Measurements from ENCODE around the gene FSTL5.

FSTL5 gene

DNA sequence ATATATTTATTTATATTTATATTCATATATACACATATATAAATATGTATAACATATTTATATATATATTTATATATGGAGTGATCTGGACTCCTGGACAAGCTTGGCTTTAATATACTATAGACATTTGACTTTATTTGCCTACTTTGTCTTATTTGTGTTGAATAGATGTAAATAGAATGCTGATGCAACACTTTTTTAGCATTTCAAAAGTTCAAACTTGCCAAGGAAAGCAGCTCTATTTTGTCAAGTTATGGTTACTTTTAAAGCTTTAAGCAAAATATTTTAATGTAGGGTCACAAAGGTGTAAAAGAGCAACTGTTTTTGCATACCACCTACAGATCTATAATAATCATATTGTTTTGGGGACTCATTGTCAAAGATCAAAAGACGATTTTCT, 61.1 kb downstream of the FSTL5 start:
- DNase-seq, result no peak

DNA sequence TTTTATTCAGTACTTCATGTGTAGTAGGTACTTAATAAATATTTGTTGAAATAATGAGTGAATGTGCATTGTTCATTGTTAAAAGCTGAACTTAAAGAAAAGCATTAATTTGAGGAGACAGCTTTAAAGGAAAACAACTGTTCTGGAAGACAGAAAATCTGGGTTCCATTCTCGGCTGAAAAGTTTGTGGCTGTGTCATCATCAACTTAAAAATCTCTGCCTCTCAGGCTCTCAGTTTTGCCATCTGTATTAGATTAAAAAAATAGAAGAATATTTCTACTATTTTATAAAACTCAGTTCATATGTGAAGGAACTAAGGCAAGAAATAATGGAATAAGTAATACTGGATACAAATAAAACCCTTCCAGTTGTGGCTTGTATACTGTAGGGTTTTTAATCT, 62.5 kb downstream of the FSTL5 start:
- no peak for DNase-seq

DNA sequence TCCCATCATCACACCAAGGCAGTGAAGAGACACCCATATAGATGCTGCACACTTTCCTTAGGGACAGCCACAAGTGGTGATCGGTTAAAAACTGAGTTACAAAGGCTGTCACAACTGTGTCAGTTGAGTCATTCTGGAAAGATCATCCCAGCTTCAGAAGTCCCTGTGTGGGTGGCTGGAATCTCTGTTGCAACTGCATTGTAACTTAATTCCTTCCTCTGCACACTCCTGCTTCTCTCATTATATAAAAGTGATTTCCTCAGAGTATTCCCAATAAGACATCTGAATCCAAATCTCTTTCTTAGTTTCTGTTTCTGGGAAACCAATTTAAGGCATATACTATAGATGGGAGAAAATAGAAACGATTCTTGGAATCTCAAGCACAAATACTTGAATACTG, 88.1 kb downstream of the FSTL5 start:
- DNase-seq, result no peak

- no peak for DNase-seq
These were observed 102.6 kb downstream of the FSTL5 start for GRCh38 chr4:162061214-162061613.

DNA sequence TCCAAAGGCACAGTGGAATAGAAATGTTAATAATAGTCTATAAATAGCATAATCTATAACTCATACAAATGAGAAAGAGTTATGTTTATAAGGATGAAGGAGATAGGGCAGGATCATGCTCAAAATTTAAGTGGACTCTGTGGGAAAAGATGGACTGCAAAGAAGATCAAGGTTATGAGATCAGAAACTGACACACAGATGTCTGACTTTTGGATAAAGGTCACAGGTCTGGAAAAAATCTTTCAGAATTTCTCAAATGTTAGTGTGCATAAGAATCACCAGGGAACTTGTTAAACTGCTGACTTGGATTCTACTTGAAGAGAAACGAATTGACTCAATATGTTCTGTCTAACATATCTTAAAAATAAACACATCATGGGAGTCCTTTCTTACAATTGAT, 104.1 kb downstream of the FSTL5 start:
- no peak for DNase-seq

GRCh38 chr4:162056990-162057389, 106.8 kb downstream of the FSTL5 start:
- DNase-seq, result no peak

- no peak for DNase-seq
These were observed 117.7 kb downstream of the FSTL5 start for GRCh38 chr4:162046135-162046534.

- no peak for DNase-seq
These were observed 125.7 kb downstream of the FSTL5 start for GRCh38 chr4:162038112-162038511.

DNA sequence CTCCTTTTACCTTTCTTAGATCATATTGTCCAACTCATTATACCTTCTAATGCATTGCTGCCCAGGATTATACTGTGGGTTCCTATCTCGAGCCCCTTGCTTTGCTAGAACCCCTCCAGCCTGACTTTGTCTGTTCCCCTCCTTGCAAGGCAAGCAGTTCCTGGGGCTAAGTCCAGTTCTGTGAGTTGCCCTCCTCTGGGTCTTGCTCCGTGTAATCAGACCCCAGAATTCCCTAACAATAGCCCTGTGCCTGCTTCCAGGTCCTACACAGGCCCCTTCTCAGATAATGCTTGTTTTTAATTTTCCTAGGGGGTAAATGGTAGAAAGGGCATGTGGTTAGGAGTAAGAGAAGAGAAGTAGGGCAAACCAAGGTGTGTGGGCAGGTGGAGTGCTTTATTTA, 145.9 kb downstream of the FSTL5 start:
- DNase-seq, result no peak

DNA sequence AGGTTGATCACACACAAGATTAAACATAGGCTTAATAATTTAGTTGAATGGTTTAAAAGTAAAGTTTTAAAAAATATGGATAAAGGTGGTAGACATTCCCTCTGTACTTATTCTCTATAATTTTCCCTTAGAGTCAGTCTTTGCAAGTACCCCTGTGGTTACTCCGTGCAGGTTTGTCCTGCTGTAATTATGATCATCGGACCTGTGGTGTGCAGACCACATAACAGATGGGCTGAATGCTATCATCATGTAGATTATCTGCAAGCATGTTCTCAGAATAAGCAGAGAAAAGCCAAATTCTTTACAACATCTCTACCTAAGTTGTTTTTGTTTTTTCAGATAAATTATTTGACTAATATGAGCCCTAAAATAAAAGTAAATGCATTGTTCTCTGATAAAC, 146.8 kb downstream of the FSTL5 start:
- no peak for DNase-seq

- no peak for DNase-seq
These were observed 147.6 kb downstream of the FSTL5 start for GRCh38 chr4:162016219-162016618.

DNA sequence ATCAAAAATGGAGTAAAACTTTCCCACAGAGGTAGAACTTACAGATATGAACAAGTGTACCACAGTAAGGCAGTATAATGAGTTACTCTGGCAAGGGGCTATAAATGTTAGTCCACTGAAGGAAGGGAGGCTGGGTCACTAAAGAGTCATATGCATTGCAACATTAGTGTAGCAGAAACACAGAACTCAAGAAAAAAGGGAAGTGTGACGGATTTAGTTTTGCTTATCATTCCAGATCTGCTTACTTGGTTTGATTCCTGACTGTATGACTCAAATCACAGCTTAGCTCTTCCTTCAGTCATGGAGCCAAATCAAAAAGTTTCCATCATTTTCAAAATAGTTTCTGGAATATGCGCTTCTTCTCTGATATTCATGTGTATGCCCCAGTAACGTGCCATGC, 148.7 kb downstream of the FSTL5 start:
- DNase-seq, result no peak

DNA sequence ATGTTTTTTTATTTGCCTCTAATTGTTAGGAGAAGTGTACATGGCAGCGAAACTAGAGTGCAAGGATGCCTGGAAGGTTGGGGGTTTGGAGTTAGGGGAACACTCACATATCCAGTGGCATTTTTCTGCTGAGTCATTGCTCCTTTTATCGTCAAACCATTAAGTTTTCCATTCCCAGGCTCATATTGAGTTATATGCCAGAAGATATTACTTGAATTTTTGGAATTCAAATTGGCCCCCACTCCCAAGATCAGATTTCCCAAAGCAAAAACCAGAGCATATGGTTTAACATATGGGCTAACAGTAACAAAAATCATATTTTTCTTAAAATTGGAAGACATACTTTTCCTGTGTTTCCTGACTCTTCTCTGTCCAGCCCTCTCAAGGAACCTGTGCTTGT, 152.7 kb downstream of the FSTL5 start:
- no peak for DNase-seq

DNA sequence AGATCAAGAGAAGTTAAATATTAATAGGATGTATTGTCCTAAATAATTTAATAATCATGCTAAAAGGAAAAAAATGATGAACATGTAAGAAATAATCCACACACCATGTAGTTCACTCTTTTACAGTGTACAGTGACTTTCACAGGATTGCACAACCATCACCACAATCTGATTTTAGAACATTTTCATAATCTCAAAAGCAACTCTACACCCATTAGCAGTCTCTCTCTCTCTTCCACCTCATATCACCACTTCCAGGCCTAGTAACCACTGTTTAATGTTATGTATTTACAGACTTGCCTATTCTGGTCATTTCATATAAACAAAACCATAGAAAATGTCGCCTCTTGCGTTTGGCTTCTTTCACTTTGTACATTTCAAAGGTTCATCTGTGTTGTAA, 153.4 kb downstream of the FSTL5 start:
- DNase-seq, result no peak

DNA sequence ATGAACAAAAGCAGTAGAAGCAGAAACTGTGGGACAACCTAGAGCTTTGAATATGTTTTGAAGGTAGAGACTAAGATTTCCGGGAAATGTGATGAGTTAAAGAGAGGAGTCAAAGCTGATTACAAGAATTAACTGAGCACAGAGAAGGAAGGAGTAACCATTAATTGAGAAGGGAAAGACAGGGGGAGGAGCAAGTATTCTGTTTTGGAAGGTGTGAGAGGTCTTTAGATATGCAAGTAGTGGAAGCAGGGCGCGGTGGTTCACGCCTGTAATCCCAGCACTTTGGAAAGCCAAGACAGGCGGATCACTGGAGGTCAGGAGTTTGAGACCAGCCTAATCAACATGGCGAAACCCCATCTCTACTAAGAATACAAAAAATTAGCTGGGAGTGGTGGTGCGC, 171.5 kb downstream of the FSTL5 start:
- DNase-seq, result no peak

DNA sequence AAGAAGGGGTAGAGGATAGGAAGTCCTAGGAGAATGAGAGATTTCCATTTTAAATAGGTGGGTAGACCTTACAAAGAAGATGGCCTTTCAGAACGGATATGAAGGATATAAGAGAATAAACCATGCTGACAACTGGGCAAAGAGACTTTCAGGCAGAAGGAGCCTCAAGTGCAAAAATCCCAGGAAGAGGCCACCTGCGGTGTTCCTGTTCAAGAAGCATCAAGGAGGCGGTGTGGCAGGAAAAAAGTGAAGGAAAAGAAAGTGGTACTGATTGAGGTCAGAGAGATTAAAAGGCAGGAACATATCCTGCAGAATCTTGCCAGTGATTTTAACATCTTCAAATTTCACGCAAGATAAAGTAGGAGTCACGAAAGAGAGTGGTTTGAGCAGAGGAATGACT, 172.0 kb downstream of the FSTL5 start:
- DNase-seq, result no peak

GRCh38 chr4:161990721-161991120, 173.1 kb downstream of the FSTL5 start:
- DNase-seq, result no peak

GRCh38 chr4:161988946-161989345, 174.9 kb downstream of the FSTL5 start:
- no peak for DNase-seq

DNA sequence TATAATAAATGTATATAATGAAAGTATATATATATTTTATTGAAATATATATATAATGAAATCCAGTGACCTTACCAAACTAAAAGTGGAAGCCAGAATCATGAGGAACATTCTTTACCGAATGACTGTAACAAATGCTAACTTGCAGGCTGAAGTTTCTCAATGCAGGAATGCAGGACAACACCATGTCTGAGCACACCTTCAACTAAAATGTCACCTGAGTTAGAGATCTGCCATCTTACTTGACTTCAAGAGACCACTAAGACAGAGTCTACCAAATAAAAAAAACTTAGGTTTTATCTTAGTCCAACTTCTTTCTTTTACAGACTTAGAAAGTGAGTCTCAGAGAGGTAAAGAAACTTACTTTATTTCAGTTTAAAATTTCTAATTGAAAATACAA, 176.2 kb downstream of the FSTL5 start:
- no peak for DNase-seq

- DNase-seq, result no peak
These were observed 211.4 kb downstream of the FSTL5 start for GRCh38 chr4:161952382-161952781.

DNA sequence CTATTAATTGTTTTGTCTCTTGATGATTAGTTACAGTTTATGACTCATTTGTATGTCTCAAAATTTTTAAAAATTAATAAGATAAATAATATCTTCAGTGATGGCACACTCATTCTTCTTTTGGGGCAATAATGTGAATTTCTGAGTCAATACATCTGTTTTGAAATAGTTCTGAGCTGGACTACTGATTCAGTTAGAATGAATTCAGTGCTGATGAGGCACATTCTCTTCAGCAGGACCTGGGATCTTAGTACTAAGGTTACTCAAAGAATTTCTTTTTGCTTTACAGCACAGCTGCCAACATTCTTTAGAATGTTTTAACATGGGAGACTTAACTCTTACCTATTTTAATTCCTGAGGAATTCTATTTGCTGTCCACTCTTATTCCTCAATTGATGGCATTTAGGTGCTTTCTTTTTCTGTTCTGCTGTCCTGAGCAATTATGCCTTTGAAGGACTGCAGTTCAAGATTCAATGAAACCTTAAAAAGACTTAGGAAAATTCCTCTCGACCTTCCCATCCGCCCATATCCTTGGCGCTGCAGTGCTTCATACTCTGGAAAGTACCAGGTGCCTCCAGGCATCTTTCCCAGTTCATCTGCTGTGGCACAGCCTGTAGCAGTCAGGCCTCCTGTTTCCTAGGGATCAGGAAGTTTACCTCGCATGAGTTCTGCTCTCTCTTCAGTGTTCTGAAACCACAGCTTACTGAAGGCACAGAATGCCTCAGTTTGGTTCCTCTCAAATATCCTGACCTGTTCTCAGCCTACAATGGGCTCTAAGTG, 213.7 kb downstream of the FSTL5 start:
- no peak for DNase-seq

GRCh38 chr4:161948026-161948770, 215.6 kb downstream of the FSTL5 start:
- no peak for DNase-seq

DNA sequence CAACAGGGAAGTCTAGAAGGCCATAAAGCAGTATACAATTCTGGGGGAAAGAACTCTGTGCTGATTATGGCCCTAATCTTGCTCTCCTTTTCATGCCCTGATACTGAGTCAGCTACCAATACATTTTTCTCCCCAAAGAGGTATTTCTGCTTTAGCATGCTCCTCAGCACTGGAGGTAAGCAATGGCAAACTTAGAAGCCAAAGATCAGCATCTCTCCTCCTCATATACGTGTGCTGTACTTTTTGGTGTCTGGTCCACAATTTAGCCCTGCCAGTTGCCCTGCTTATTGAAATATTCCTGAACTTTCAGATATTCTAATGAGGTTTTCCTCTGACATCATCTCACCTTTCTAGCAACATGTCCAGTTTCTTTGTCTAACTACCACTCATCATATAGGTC, 226.2 kb downstream of the FSTL5 start:
- DNase-seq, result no peak

Measured in stimulated activated CD4-positive, alpha-beta T cell treated with anti-CD3 and anti-CD28 coated beads, Interleukin-4, amount 100 ng/mL, for 24 hours (primary cell).